Measurements from ENCODE around the gene BEST2. TPM values are rescaled to one million over a fixed set of nuclear protein-coding genes. Genes with fewer than 3 reads are reported as not detected.
A peak's percentile ranks its signal among the peaks of the same experiment; 100 is the strongest.

The BEST2 gene
- total and polyA plus RNA-seq, 7 experiments from 2014 or later, result not detected

- POLR2A ChIA-PET, result interaction anchor here (0.6 kb wide), 1 partner anchor 36 kb away, joined by 3 read pairs; no protein-coding TSS in a partner anchor
- Mint-ChIP-seq H3K9me3 (no peaks in the 10 kb centered on the region), H3K36me3 (no peaks in the 10 kb centered on the region), H3K27me3 (peaks cover 10 to 25% (median 14%) of the 10 kb centered on the region in 5 donors), H3K27ac (no peak overlapping the region), H3K4me1 (peaks cover 0 to 9% (median 8%) of the 10 kb centered on the region in 7 donors), H3K4me3 (peak overlapping the region in 3 of 10 donors; percentile 6 to 27 (median 24))
- Histone ChIP-seq H3K4me1 (ENCODE audit: control insufficient read depth in 2 of 2, insufficient read depth in 2 of 2, low read length in 2 of 2) (peaks cover 0 to 7% of the 10 kb centered on the region in 2 donors), H3K27ac (ENCODE audit: low read depth, low read length) (no peak overlapping the region), H3K27me3 (ENCODE audit: control insufficient read depth in 2 of 2, insufficient read depth in 2 of 2, low read length in 2 of 2) (no peaks in the 10 kb centered on the region), H3K36me3 (ENCODE audit: control insufficient read depth in 2 of 3, insufficient read depth in 3 of 3, low read length in 3 of 3) (no peaks in the 10 kb centered on the region), H3K4me3 (ENCODE audit: low read length) (no peak overlapping the region), H3K9me3 (ENCODE audit: control insufficient read depth in 2 of 3, low read length in 3 of 3) (no peaks in the 10 kb centered on the region)
- ATAC-seq (no peak), DNase-seq (no peak)
- intact Hi-C loops (cut with micrococcal nuclease), result loop anchor here in 1 of 2 donors (2.0 kb wide), 1 partner anchor 24 kb away; no protein-coding TSS in a partner anchor
- CTCF ChIA-PET, result interaction anchor here (0.6 to 5.1 kb wide), 6 partner anchors 9 to 91 kb away, joined by 3 to 39 read pairs (median 5); no protein-coding TSS in a partner anchor
Measured at GRCh38 chr19:12756150-12756883, 4.7 kb downstream of the BEST2 start.

DNA sequence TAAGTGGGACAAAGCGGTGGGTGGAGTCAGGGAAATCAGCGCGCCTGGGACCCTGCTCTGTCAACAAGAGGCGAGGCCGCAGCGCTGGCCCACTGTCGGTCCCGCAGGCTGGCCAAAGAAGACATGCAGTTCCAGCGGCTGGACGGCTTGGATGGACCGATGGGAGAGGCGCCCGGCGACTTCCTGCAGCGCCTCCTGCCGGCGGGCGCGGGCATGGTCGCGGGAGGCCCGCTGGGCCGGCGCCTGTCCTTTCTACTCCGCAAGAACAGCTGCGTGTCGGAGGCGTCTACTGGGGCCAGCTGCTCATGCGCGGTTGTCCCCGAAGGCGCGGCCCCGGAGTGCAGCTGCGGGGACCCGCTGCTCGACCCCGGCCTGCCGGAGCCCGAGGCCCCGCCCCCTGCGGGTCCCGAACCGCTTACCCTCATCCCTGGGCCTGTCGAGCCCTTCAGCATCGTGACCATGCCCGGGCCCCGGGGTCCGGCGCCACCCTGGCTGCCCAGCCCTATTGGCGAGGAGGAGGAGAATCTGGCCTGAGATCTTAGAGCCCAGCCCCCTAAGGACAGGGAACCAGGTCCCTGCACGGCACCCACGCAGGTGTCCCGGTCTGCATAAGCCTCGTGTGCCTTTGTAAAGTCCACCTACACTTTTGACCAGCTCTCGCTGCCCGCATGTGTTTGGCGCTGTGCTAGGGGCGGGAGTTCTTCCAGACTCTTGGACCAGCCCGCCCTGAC, 6.1 kb downstream of the BEST2 start:
- CTCF ChIA-PET, result interaction anchor here (0.6 to 5.1 kb wide), 14 partner anchors 8 to 144 kb away, joined by 3 to 41 read pairs (median 5); partner anchors contain the start of gene RNASEH2A
- peaks cover 0 to 7% of the 10 kb centered on the region in 2 donors for H3K4me1 ChIP-seq (ENCODE audit: control insufficient read depth in 2 of 2, insufficient read depth in 2 of 2, low read length in 2 of 2)
- H3K9me3 Mint-ChIP-seq, result no peaks in the 10 kb centered on the region
- intact Hi-C loops (cut with micrococcal nuclease), result loop anchor here (1.0 to 2.0 kb wide), 3 partner anchors 25 to 193 kb away; no protein-coding TSS in a partner anchor
- H3K4me3 Mint-ChIP-seq, result peak overlapping the region in 8 of 10 donors; percentile 13 to 64 (median 46)
- peak in 8 of 9 donors; percentile 40 to 84 (median 57) for DNase-seq
- H3K36me3 ChIP-seq (ENCODE audit: control insufficient read depth in 2 of 3, insufficient read depth in 3 of 3, low read length in 3 of 3), result no peaks in the 10 kb centered on the region
- peaks cover 10 to 20% (median 11%) of the 10 kb centered on the region in 5 donors for H3K27me3 Mint-ChIP-seq
- peak; percentile 87 for ATAC-seq
- H3K36me3 Mint-ChIP-seq, result no peaks in the 10 kb centered on the region
- H3K4me3 ChIP-seq (ENCODE audit: low read length), result peak overlapping the region; percentile 27
- H3K4me1 Mint-ChIP-seq, result peaks cover 0 to 10% (median 8%) of the 10 kb centered on the region in 7 donors
- POLR2A ChIA-PET, result interaction anchor here (0.7 to 1.0 kb wide), 2 partner anchors 24 to 40 kb away, joined by 3 read pairs; no protein-coding TSS in a partner anchor
- H3K27ac ChIP-seq (ENCODE audit: low read depth, low read length), result no peak overlapping the region
- no peaks in the 10 kb centered on the region for H3K27me3 ChIP-seq (ENCODE audit: control insufficient read depth in 2 of 2, insufficient read depth in 2 of 2, low read length in 2 of 2)
- no peaks in the 10 kb centered on the region for H3K9me3 ChIP-seq (ENCODE audit: control insufficient read depth in 2 of 3, low read length in 3 of 3)
- H3K27ac Mint-ChIP-seq, result no peak overlapping the region

DNA sequence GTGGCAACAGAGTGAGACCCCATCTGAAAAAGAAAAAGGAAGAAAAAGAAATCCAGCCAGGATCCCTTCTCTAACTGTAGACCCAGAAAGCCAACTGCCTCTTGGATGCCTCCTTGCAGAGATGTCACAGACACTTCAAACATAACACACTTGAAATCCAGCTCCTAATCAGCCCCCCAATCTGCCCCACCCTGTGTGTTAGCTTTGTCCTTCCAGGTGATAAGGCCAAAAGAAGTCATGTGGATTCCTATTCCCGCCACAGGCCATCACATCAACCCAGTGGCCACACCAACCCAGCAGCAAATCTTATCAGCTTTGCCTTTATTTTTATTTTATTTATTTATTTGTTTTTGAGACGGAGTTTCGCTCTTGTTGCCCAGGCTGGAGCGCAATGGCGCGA, 8.1 kb downstream of the BEST2 start:
- intact Hi-C loops (cut with micrococcal nuclease), result loop anchor here (1.0 to 2.0 kb wide), 5 partner anchors 15 to 119 kb away; partner anchors contain the start of gene HOOK2 (in 1 of the 2)
- no peaks in the 10 kb centered on the region for H3K27me3 ChIP-seq (ENCODE audit: control insufficient read depth in 2 of 2, insufficient read depth in 2 of 2, low read length in 2 of 2)
- Mint-ChIP-seq H3K27ac (no peak overlapping the region), H3K4me3 (no peak overlapping the region), H3K27me3 (peaks cover 4 to 14% (median 9%) of the 10 kb centered on the region in 5 donors), H3K9me3 (no peaks in the 10 kb centered on the region), H3K36me3 (peaks cover 0 to 9% (median 0%) of the 10 kb centered on the region in 5 donors), H3K4me1 (peaks cover 0 to 10% (median 8%) of the 10 kb centered on the region in 7 donors)
- no peak for DNase-seq
- H3K36me3 ChIP-seq (ENCODE audit: control insufficient read depth in 2 of 3, insufficient read depth in 3 of 3, low read length in 3 of 3), result peaks cover 0 to 2% (median 0%) of the 10 kb centered on the region in 3 experiments
- H3K4me3 ChIP-seq (ENCODE audit: low read length), result no peak overlapping the region
- CTCF ChIA-PET, result interaction anchor here (0.7 to 5.1 kb wide), 13 partner anchors 13 to 196 kb away, joined by 3 to 41 read pairs (median 7); partner anchors contain the start of genes HOOK2, RNASEH2A and TNPO2
- POLR2A ChIA-PET, result interaction anchor here (0.6 to 1.4 kb wide), 6 partner anchors 9 to 145 kb away, joined by 3 to 4 read pairs (median 3); partner anchors contain the start of gene TRIR
- no peak for ATAC-seq
- peaks cover 0 to 7% of the 10 kb centered on the region in 2 donors for H3K4me1 ChIP-seq (ENCODE audit: control insufficient read depth in 2 of 2, insufficient read depth in 2 of 2, low read length in 2 of 2)
- no peak overlapping the region for H3K27ac ChIP-seq (ENCODE audit: low read depth, low read length)
- no peaks in the 10 kb centered on the region for H3K9me3 ChIP-seq (ENCODE audit: control insufficient read depth in 2 of 3, low read length in 3 of 3)

DNA sequence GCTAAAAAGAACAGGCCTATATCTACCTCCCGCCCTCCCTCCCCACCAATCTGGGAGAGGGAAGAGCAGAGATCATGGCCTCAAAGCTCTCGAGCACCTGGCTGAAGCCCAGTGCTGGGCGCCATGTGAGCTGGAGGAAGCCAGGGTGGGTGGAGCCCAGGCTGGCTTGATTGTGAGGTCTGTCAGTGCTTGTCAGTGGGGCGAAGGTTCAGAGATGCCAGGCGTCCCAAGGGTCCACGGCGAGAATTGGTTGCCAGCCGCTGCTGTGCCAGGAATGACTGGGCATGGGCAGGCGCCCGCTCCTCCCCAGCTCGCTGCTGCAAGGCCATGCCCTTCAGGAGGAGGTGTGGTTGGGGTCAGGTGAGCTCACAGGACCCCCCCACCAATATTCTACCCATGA, 11.5 kb downstream of the BEST2 start:
- ATAC-seq (no peak), DNase-seq (no peak)
- peaks cover 0 to 14% (median 0%) of the 10 kb centered on the region in 5 donors for H3K36me3 Mint-ChIP-seq
- H3K9me3 ChIP-seq (ENCODE audit: control insufficient read depth in 2 of 3, low read length in 3 of 3), result no peaks in the 10 kb centered on the region
- H3K27me3 ChIP-seq (ENCODE audit: control insufficient read depth in 2 of 2, insufficient read depth in 2 of 2, low read length in 2 of 2), result no peaks in the 10 kb centered on the region
- H3K4me3 ChIP-seq (ENCODE audit: low read length), result no peak overlapping the region
- POLR2A ChIA-PET, result interaction anchor here (1.5 kb wide), 1 partner anchor 33 kb away, joined by 3 read pairs; no protein-coding TSS in a partner anchor
- H3K36me3 ChIP-seq (ENCODE audit: control insufficient read depth in 2 of 3, insufficient read depth in 3 of 3, low read length in 3 of 3), result peaks cover 0 to 9% (median 4%) of the 10 kb centered on the region in 3 experiments
- intact Hi-C loops (cut with micrococcal nuclease), result no loop called here
- no peaks in the 10 kb centered on the region for H3K4me1 ChIP-seq (ENCODE audit: control insufficient read depth in 2 of 2, insufficient read depth in 2 of 2, low read length in 2 of 2)
- peaks cover 0 to 13% (median 6%) of the 10 kb centered on the region in 7 donors for H3K4me1 Mint-ChIP-seq
- CTCF ChIA-PET, result interaction anchor here (0.8 to 7.8 kb wide), 5 partner anchors 15 to 84 kb away, joined by 3 to 121 read pairs (median 5); partner anchors contain the start of genes PRDX2 and THSD8
- no peaks in the 10 kb centered on the region for H3K9me3 Mint-ChIP-seq
- peaks cover 0 to 5% (median 4%) of the 10 kb centered on the region in 5 donors for H3K27me3 Mint-ChIP-seq
- no peak overlapping the region for H3K4me3 Mint-ChIP-seq
- H3K27ac Mint-ChIP-seq, result no peak overlapping the region
- no peak overlapping the region for H3K27ac ChIP-seq (ENCODE audit: low read depth, low read length)

DNA sequence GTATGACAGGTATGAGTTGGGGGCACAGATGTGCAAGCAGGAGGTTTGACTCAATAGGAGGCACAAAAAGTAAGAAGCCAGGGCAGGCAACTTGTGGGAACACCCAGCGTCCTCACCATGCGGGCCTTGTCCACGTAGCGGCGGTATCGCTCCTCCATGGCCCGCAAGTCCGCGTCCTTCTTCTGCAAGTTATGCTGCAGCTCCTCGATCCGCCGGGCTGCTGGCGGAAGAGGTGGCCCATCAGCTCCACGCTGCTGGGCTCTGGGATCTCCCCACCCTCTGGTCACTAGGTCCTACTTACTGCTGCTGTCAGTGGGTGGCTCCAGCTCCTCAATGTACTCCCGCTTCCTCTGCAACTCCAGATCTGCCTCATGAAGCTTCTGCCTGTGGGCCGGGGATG, 13.1 kb downstream of the BEST2 start:
- H3K4me1 Mint-ChIP-seq, result peaks cover 0 to 12% (median 4%) of the 10 kb centered on the region in 7 donors
- ChIA-PET CTCF (interaction anchor here (0.6 to 7.8 kb wide), 8 partner anchors 10 to 95 kb away, joined by 3 to 121 read pairs (median 5); partner anchors contain the start of gene JUNB), POLR2A (interaction anchor here (1.8 to 3.8 kb wide), 2 partner anchors 27 to 43 kb away, joined by 5 to 29 read pairs; partner anchors contain the start of gene JUNB)
- no peak overlapping the region for H3K4me3 ChIP-seq (ENCODE audit: low read length)
- H3K36me3 ChIP-seq (ENCODE audit: control insufficient read depth in 2 of 3, insufficient read depth in 3 of 3, low read length in 3 of 3), result peaks cover 0 to 9% (median 4%) of the 10 kb centered on the region in 3 experiments
- ATAC-seq, result no peak
- no peak overlapping the region for H3K27ac ChIP-seq (ENCODE audit: low read depth, low read length)
- no peaks in the 10 kb centered on the region for H3K9me3 Mint-ChIP-seq
- peaks cover 0 to 14% (median 0%) of the 10 kb centered on the region in 5 donors for H3K36me3 Mint-ChIP-seq
- peaks cover 0 to 2% (median 0%) of the 10 kb centered on the region in 5 donors for H3K27me3 Mint-ChIP-seq
- DNase-seq, result no peak
- no peaks in the 10 kb centered on the region for H3K27me3 ChIP-seq (ENCODE audit: control insufficient read depth in 2 of 2, insufficient read depth in 2 of 2, low read length in 2 of 2)
- no peaks in the 10 kb centered on the region for H3K9me3 ChIP-seq (ENCODE audit: control insufficient read depth in 2 of 3, low read length in 3 of 3)
- no peak overlapping the region for H3K27ac Mint-ChIP-seq
- no peaks in the 10 kb centered on the region for H3K4me1 ChIP-seq (ENCODE audit: control insufficient read depth in 2 of 2, insufficient read depth in 2 of 2, low read length in 2 of 2)
- no peak overlapping the region for H3K4me3 Mint-ChIP-seq
- intact Hi-C loops (cut with micrococcal nuclease), result no loop called here
